Activated gamma-delta T cell treated with anti-CD3 and anti-CD28 coated beads, Interleukin-2, amount 50 U/mL, for 16 hours (primary cell): Measurements from ENCODE around the gene GPRIN2.
"Not testable (repeated sequence)": the region's sequence is repeated elsewhere in the genome, so short reads cannot be mapped to it uniquely, and the experiment has no call there.

Experiments used
- DNase-seq: peaks from one replicate; pipeline ENCODE4 v3.0.0-alpha.2; 2020; ENCODE audit warnings: low read depth

The GPRIN2 gene

DNA sequence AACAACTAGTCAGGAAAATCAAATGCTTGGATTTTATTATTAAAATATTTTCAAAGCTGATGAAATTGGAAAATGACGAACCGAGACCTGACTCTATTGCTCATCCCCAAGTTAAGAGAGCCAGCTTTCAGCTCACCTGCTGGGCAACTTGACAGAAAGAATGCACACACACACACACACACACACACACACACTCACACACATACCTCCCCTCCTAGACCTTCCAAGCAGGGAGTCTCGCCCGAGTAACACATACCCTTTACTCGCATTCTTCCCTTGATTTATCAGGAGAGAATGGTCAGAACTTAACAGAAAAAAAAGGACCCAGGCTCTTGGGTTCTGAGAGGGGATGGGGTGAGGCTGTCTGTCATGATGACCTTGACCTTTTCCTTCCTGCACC is 19.1 kb downstream of the GPRIN2 start:
- no peak for DNase-seq

DNA sequence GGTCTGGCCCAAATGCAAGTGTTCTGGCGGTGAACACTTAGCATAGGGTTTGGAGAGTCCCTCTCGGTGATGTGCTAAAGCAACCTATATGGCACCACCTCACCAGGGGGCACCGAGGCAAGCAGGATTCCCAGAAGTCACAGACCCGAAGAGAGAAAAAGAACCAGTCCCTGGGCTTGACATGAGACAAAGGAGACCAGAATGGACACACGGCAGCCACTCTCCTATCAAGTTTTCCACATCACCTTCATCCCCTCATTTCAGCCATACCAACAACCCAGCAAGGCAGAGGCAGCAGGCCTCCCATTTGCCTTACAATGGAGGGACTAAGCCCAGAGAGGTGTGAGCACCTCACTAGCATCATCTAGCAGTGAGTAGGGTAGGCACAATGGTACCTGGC is 19.7 kb downstream of the GPRIN2 start:
- no peak for DNase-seq

DNA sequence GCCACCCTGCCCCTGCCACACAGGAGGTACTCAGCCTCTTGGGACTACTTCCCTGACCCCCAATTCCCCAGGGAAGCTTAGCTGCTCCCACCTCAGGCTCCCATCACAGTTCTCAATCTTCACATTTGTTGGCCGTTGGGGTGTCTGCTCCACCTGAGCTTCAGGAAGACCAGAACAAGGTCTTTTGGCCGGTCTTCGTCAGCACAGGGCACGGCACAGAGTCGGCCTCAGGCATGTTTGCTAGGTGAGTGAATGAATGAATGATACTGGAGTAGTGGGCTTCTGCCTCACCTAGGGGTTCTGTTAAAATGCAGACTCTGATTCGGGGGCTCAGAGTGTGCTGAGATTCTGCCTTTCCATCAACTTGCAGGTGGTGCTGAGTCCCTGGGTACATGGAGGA is 20.3 kb downstream of the GPRIN2 start:
- DNase-seq = no peak

DNA sequence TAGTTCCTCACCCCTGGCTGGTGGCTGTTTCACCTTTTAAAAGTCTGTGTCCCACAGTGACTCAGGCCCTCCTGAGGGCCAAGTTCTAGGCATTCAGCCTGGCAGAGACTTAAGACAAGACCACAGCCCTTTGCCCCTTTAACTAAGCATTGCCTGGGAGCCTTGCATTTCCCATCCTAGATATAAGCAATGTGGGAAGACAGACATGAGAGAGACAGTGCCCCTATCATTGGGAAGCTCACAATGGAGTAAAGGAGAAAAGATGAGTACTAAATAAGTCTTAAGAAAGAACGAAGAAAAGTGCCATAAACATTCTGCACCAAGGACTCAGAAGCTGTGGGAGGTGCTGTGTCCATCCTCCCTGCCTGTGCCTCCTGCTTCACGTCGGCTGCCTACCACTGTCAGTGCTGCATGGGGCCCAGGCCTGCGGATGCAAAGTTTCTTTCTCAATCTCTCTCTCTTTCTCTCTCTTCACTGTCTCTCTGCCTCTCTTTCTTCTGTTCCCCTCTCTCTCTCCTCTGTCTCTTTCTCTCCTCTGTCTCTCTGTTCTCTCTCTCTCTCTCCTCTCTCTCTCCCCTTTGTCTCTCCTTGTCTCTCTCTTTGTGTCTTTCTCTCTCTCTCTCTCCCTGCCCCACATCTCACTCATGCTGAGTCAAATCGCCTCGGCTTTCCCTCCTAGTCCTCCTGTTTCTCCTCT is 21.5 kb downstream of the GPRIN2 start:
- DNase-seq = no peak

DNA sequence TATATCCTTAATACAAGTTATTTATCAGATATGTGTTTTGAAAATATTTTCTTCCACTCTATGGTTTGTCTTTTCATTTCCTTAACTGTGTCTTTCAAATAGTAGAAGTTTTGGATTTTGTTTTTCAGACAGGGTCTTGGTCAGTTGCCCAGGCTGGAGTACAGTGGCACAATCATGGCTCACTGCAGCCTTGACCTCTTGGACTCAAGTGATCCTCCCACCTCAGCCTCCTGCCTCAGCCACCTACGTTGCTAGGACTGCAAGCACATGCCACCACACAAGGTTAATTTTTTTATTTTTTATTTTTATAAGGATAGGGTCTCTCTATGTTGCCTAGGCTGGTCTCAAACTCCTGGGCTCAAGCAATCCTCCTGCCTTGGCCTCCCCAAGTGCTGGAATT is 24.2 kb downstream of the GPRIN2 start:
- not testable (repeated sequence) for DNase-seq

DNA sequence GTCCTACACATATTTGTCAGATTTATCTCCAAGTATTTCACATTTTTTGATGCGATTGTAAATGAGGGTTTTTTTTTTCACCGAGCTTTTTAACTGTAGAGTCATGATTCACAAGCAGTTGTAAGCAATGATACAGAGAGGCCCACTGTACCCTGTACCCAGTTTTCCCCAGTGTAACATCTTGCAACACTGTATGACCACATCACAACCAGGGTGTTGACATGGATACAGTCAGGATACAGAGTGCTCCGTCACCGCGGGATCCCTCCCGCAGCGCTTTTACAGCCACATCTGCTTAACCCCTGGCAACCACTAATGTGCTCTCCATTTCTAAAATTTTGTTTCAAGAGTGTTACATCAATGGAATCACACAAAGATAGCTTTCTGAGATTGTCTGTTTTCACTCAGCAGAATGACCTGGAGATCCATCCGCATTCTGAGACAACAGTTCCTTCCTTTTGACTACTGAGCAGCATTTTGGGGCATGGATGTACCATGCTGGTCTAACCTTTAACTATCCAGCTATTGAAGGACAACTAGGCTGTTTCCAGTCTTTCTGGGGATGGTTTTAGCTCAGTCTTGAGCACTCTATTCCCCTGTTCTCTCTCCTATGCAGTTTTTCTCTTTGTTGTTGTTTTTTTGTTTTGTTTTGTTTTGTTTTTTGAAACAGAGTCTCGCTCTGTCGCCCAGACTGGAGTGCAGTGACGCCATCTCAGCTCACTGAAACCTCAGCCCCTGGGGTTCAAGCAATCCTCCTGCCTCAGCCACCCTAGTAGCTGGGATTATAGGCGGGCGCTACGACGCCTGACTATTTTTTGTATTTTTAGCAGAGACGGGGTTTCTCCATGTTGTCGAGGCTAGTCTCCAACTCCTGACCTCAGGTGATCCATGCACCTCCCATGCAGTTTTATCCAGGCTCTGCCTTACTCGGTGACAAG is 25.9 kb downstream of the GPRIN2 start:
- DNase-seq = no peak

DNA sequence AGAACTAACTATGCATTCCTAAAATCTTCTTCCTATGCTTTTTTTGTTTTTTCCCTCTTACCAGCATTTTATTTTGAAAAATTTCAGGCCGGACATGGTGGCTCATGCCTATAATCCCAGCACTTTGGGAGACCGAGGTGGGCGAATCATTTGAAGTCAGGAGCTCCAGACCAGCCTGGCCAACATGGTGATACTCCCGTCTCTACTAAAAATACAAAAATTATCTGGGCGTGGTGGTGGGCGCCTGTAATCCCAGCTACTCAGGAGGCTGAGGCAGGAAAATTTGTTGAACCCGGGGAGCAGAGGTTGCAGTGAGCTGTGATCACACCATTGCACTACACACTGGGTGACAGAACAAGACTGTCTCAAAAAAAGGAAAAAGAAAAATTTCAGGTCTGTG is 26.7 kb downstream of the GPRIN2 start:
- DNase-seq = not testable (repeated sequence)

DNA sequence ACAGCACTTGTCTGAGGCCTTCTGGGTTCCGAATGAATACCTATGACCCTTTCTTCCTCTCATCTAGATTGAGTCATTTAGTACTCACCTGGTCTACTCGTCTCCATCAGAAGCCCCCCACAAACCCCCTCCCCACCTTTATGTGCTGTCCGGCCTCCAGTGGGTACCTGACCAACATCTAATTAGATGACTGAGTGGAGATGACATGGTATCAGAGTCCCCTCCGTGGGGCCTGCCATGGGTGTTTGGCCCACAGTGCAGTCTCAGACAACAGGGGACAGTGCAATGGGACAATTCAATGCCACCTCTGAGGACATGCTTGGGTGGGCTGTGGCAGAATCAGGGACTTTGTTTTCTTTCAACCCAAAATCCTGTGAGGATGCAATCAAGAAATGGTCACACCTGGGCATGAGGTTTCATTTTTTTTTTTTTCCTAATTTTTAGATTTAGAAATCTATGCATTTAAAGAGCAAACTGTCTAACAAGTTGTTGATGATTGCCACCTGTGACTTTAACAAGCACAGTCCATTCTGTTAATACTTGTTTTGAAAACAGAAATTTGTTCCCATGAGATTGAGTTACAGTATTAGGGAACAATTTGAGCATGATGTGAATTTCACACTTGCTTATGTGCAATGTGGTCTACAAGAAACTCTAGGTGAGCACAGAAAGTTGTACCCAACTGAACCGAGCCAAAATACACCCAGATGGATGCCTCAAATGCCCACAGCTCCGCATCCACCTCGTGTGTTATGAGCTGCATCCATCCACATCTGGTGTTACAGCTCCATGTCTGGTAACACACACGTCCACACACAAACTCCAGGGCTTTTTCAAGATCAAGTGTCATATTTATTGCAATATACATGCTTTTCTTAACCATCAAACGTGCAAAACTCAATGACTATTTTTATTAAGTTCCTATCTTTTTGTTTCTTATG is 27.5 kb downstream of the GPRIN2 start:
- no peak for DNase-seq

DNA sequence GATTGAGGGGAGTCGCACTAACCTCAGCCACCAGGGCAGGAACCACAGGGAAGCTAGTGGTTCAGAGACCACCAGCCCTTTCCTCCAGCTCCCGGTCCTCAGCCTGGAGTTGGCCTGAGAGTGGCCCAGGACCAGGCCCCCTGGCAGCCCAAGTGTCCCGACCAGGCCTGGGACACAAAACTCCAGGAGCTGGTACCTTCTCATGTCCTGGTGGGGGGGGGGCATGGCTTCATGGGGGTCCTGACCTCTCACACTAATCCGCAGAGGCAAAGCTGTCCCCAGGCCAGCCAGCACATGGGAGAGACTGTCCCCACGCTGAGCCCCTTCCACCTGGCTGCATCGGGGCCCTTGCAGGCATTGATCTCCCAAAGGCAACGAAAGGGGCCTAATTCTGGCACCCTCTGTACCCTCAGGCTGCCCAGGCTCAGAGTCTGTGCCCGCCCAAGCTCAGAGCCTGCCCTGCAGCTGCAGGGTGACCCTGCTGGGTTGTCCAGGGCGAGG is 28.2 kb downstream of the GPRIN2 start:
- DNase-seq = no peak

DNA sequence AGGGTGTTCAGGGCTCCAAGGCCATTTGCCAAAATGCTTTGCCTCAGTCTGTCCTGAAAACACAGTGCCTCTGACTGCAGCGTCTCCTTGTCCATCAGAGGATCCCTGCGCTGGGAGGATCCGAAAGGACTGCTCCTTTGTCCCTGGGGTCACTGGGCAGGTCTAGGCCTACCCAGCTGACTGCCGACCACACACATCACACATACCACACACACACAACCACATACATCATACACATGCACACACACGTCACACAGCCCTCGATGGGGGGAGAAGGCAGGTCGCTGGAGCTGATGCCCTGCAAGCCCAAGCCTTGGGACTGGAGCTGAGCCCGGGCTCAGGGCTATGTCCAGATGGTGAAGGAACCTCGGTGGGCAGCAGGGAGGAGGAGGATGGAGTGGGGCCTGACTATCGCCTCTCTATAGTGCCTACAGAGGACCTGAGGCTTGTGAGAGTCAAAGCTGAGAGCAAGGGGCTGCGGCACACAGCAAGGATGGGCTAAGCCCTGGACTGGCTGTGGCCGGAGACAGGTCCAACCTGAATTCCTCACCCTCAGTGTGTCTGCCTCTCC is 29.1 kb downstream of the GPRIN2 start:
- DNase-seq = no peak

DNA sequence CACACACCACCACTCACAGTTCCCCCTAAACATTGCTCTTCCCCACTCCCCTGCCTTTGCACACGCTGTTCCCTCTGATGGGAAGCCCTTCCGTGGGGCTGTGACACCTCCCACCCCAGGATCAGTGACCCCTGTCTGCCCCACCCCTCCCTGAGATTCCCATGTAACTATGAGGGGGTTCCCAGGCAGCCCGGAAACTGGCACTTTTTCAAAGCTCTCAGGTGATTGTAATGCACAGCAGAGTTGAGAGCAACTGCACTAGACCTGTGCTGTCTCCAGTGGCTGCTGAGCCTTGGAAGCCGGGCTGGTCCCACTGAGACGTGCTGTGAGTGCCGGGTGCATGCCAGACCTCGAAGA is 29.8 kb downstream of the GPRIN2 start:
- no peak for DNase-seq

DNA sequence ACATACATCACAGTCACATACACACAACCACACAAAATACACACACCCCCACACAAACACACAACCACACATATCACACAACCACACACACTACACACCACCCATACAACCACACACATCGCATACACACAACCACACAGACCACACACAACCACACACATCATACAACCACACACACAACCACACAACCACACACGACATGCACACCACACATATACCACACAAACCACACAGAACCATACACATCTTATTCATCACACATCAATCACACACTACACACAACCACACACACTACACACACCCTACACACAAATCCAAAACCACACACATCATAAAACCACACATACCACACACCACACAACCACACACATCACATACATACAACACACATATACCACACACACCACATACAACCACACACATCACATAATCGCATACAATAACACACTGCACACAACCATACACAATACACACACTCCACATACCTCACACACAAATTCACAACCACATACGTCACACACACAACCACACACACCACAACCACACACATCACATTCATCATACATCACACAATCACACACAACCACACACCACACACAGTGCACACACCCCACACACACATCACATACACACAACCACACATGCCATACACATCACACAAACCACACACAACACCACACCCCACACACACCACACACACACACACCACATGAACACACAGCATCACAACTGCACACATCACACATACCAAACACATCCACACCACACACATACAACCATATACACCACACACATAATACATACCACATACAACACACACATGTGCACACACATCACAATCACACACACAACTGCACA is 30.4 kb downstream of the GPRIN2 start:
- no peak for DNase-seq

DNA sequence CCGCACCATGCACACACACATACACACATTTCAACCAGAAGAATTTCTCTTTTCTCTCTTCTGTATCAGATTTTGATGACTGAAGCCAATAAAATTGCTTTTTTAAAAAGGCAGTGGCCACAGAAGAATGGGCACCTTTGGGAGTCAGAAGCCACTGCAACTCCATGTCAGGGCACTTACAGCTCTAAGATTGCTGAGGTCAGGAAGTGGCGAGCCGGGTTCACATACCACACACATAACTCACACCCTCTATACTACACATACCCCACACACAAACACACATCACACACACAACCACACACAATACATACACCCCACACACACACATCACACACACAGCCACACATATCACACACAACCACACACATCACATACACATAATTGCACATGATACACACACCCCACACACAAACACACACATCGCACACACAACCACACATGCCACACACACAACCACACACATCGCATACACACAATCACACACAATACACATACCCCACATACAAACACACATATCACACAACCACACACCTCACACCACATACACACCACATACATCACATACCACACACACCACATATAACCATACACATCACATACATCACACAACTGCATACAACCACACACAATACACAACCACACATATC is 31.2 kb downstream of the GPRIN2 start:
- DNase-seq = no peak

DNA sequence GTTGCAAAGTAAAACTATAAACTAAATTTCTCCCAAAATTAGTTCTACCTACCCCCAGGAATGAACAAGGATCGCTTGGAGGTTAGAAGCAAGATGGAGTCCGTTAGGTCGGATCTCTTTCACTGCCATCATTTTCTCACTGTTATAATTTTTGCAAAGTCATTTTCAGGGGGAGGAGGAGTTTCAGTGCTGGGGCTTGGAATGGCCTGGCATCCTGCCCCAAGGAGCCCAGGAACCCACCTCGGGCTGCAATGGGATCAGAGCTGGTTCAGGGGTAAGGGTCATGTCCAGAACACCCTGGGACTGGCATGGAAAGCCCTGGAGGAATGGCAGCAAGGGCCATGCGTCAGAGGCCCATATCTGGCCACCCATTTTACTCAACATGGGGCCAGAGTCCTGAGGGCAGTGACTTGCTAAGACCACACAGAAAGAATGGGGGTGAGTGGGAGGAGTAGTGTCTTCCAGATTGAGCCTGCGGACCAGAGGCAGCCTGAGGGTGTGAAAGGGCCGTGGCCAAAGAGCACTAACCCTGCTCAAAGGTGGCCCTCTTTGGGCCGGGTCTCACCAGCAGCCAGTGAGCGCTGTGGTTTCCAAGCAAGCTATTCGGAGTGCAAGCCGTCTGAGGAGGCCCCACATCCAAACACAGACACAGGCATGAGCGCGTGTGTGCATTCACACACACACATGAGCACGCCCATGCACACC is 31.8 kb downstream of the GPRIN2 start:
- no peak for DNase-seq

DNA sequence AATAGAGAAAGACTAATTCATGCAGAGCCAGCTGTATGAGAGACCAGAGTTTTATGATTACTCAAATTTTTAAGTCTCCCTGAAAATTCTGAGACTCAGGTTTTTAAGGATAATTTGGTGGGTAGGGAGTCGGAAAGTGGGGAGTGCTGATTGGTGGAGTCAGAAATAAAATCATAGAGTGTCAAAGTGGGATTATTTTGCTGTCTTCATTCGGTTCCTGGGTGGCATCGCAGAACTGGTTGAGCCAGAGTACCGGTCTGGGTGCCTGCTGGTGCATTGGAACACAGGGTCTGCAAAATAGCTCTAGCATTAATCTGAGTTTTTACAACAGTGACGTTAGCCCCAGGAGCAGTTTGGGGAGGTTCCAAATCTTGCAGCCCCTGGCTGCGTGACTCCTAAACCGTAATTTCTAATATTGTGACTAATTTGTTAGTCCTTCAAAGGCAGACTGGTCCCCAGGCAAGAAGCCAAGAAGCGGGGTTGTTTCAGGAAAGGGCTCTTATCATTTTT is 32.4 kb downstream of the GPRIN2 start:
- DNase-seq = no peak

DNA sequence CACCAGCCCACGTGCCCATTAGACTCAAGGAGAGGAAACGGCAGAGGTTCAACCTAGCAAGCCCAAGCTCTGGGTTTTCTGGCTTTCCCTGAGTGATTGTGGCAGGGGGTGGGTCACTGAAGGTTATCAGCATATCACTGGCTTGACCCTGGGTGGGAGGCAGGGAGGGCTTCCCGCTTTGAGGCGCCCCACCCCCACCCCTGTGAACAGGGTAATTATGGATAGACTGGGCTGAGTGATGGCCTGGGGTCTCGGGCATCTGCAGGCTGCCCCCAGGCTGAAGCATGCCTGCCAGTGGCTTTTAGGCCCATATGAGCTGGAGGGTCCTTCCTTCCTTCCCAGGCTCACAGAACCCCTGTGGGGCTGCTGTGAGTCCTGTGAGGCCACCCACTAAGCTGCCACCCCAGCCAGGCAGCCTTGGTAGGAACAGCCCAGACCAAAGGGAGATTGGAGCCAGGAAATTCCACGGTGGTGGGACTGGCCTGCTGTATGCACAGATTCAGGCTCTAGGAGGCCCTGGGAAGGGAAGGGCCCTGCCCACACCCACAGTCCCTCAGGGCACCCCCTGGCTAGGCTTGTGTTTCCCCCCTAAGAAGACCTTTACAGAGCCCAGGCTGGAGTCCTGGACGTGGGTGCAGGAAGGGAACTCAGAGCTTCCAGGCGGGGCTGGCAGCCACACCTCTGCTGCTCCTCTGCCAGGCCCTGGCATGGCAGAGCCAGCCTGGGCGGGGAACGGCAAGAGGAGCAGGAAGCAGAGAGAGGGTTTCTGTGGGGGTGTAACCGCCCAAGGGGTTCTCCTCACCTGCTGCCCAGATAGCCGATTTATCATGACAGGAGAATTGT is 33.1 kb downstream of the GPRIN2 start:
- DNase-seq = no peak

DNA sequence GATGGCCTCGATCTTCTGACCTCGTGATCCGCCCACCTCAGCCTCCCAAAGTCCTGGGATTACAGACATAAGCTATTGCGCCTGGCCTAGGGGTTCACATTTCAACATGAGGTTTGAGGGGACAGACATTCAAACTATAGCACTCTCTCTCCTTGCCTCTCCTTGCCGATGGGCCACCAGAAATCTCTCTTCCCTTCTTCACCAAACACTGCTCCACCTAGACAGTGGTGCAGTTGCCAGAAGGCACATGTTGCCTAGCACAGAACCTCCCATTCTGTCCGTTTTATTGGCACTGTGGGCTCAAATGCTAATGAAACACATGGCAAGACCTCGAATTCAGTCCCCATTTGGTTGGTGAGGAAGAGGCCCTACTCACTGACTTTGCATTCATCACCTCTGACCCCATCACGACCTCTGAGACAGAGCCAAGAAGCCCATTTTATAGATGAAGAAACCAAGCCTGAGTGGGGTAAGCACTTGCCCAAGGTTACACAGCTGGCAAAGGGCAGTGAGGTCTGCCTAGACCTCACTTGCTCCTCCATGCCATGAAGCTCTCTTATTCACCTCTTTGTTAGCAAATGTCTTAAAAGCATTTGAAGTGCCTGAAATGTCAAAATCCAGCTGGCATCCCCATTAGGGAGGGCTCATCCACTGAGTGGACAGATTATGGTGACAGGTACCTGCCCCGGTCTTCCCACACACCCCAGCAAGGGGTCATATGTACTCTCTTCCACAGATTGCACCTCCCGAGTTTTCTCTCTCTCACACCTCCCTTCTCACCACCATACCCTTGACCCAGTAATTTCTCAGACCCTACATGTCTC is 34.0 kb downstream of the GPRIN2 start:
- no peak for DNase-seq

DNA sequence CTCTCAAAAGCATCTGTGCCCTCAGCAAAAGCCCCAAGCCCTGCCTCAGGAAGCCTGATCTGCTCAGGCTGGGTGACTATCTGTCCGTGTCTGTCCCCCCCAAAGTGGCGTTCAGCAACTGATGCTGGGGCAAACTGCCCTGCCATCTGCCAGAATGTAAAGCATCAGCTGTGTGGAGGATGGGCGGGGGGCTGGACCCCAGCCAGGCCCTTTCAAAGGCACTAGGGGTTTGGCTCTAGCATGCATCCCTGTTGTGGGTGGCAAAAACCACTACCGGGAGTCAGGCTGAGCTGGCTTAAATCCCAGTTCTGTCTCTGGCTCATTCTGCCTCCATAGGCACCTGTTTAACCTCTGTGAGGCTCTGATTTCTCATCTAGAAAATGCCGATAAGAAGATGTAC is 35.5 kb downstream of the GPRIN2 start:
- no peak for DNase-seq
